HG03457 (cell line): ENCODE measurements around the gene NUMB.

ENCODE experiments used
- ATAC-seq: cut with Tn5 transposase; IDR thresholded peaks from one replicate; pipeline ENCODE4 v1.9.1; 2021; ENCODE audit warnings: moderate number of reproducible peaks; ENCODE audit not compliant: unreplicated experiment

The NUMB gene

GRCh38 chr14:73466861-73467260, 8.5 kb upstream of the NUMB start:
- no peak for ATAC-seq

DNA sequence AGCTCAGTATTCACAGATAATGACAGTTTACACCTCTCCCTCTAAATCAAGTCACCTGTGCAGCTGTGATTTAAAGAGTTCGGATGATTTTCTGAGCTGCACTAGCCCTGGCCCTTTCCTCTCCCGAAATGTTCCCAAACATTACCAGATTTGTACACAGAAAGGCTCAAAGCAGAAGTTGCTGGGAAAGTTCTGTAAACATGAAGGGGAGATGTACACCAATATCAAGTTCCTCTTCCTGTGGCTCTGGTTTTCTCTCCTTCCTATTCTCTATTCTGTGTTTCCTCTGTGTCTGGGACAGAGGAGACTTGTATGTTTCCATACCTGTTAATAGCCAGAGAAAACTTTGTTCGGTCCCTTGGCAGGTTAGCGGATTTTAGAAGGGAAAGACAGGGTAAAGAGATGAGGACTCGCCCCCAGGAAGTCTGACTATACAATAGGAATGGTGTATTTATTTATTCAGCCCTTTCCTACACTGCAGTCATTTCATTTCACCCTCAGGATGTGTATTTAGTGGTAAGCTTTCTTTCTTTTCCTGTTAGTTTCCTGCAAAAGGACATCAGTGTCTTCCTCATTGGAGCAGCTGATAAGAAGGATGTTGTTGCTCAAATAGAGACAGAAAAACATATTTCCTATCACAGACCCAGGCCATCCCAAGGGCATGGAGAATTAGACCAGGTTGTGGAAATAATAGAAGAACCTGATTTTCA, 7.6 kb upstream of the NUMB start:
- no peak for ATAC-seq

- ATAC-seq, result no peak
Observed at GRCh38 chr14:73463411-73463810, 5.1 kb upstream of the NUMB start.

DNA sequence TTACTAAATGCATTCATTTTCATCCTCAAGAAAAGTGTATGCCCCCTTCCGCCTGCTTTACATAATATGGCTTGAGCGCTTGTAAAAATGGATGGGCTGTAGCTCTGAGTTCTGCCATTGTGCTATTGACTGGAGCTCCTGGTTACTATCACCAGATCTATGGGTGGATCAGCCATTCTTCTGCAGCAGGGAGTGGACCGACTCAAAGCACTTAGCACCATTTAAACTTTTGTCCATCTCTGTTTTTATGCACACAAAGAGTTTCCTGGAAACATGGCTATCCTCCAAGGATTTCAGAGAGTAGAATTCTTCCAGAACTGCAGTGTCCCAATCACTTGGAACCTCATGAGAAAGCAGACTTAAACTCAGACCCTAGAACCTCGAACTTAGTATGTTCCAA, 4.5 kb upstream of the NUMB start:
- ATAC-seq, result no peak

- no peak for ATAC-seq
Observed at GRCh38 chr14:73462048-73462715, 3.8 kb upstream of the NUMB start.

DNA sequence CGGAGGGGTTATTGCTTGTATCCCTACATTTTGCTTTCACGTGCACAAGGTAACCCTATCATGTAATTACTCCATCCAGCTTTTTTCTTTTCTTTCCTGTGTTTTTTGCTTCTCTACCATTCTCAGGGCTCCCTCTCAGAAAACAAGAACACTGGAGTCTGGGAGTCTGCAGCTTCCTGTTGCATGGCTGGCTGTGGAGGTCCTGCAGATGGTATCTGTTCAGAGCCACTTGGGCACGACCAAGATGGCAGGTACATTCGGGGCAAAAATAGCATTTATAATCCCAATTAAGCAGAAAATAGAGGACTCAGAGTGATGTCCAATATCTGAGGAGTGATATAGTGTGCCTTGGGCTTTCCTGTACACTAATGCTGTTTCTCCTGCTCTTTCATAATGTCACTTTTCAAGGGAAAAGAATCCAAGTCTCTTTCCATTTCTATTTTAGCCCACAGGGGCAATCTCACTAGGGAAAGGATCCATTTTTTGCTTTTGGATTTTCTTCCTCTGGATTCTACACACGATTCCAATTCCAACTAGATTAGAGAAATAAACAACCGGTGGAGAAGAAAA, 3.2 kb upstream of the NUMB start:
- no peak for ATAC-seq

- ATAC-seq, result no peak
Observed at GRCh38 chr14:73460691-73461127, 2.4 kb upstream of the NUMB start.

GRCh38 chr14:73459959-73460358, 1.6 kb upstream of the NUMB start:
- ATAC-seq, result no peak

GRCh38 chr14:73457924-73458182, 493 bp downstream of the NUMB start:
- no peak for ATAC-seq

DNA sequence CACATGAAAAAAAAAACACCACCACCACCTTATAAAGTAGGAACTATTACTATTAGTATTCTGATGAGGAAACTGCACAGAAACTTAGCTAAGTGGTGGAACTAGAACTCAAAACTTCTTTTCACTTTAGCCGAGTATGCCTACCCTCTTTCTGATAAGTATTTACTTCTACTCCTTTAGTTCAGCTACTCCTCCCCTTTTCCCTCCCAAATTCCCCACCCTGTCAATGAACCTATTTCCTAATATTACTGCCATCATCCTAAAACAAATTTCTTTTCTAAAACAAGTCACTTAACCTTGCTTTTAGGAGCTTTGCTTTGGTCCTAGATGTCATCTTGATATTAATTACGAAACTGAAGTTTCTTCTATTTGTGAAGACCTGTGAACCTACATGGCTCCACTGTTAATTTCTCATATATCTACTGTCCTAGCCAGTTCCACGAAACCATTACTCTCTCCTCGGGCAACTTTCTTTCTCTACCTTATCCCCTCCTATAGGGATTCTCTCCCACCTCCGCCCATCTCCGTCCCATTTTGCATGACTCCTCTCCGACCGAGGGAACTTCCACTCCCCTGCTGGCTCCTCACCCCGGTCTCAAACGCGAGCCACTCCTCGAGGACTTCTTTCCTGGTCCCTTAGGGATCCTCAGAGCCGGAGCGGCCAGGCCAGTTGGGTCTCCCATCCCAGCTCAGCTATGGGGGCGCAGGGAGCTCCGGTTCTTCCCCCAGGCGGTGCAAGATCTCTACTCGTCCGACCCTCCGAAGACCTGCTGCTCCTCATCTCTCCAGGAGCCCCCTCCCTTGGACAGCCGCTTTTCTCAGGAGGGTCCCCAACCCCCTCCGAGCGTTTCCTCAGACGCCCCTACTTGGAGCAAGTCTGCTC, 1.1 kb downstream of the NUMB start:
- ATAC-seq, result no peak

GRCh38 chr14:73455294-73455693, 3.1 kb downstream of the NUMB start:
- no peak for ATAC-seq

DNA sequence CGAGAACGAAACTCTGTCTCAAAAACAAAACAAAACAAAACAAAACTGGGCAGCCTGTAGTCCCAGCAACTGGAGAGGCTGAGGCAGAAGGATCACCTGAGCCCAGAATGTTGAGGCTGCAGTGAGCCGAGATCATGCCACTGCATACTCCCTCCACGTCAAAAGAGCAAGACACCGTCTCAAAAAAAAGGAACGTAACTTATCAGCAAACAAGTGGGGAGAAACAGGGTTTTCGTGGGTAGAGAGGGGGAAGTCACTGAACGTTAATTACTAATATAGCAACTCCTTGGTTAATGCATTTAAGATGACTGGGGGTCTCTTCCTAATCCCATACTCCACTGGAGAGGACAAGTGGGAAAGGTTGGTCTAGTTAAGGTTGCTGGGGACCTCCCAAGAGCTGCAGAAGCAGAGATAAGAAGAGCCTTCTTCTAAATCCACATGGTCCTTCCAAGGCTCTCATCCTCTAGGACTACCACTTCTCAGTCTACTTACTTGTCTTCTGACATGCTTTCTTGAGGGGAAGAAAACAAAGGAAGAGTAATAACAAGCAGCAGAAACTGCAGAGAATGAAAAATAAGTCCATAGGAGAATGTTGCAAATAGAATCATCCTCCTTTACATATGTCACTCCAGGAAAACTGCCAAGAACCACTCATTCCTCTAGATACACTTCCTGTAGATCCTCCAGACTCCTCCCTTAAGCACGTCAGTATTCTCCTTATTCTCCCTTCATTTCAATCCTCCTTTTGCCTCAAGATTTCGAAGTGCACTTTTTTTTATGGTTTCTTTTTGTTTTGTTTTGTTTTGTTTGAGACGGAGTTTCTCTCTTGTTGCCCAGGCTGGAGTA, 5.8 kb downstream of the NUMB start:
- no peak for ATAC-seq

- no peak for ATAC-seq
Observed at GRCh38 chr14:73443758-73444157, 14.6 kb downstream of the NUMB start.

GRCh38 chr14:73441286-73441685, 17.1 kb downstream of the NUMB start:
- ATAC-seq, result no peak

DNA sequence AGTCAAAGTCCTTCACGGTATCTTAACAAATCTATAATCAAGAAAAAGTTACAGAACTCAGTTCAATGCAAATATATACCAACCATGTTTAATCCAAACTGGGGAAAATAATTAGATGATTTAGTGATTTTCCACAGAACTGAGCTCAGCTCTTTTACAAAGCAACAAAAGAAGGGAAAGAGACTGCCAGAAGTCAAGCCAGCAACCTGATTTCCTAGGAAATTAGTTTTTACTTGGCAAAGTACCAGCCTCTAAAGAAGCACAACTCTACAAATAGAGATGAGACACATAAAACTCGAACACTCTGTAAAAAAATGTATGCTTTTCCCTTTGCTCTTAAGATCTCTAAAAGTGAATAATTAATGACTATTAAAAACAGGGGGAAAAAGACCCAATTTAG, 19.4 kb downstream of the NUMB start:
- no peak for ATAC-seq

DNA sequence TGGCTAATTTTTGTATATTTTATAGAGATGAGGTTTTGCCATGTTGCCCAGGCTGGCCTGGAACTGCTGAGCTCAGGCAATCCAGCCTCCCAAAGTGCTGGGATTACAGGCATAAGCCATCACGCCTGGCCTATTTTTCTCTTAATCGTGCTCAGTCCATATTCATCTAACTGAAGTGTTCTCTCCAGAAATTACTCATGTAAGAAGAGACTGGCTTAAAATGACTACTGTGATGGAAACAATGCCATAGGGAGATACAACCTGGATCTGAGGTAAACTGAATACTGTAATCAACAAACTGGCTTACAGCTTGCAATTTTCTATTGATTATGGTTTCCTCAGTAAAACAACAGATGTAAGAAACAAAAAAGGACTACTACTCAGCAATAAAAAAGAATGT, 21.1 kb downstream of the NUMB start:
- no peak for ATAC-seq

DNA sequence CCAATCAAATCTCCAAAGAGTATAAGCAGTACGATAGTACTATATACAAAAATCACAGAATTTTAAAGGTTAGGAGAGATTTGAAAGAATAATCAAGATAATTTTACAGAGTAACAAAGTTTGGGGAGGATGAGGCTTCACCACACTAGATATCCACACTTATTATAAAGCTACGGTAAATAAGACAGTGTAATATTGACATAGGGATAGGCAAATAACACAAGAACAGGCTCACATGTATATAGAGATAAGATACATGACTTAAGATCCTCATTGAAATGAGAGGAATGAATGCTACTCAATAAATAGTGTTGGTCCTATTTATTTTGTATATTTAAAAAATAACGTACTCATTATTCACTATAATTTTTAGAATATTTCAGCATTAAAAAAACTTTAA, 26.2 kb downstream of the NUMB start:
- ATAC-seq, result no peak

GRCh38 chr14:73428353-73428824, 30.0 kb downstream of the NUMB start:
- no peak for ATAC-seq

DNA sequence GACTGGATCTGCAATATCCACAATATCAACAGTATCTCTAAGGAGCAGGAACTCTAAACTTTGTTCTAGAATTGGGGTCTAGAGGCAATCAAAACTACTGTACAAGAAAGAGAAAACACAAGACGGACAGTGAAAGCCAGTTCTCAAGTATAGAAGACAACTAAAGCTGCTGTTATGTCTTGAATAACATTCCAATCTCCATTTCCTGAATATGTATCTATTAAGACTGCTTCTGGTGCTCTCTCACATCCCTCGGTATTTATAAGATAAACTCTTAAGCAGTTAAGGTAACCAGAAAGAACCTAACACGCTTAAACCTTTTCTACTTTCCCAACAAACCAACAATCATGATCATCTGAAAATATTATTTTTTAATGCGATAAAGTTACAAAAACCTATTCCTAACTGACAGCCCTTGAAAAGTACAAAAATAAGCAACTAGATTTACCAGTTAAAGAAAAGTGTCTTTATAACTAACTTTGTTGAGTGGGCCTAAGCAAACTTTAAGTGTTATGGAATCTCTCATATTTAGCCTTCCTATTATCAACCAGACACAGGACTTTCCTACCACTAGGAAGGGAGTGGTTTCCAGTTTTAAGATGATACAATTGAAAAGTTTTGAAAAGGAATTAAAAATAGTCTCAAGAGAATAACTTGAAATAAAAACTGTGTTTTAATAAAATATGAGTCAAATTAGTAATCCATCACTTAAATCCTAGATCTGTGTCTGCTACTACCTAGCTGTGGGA, 30.7 kb downstream of the NUMB start:
- ATAC-seq, result no peak

DNA sequence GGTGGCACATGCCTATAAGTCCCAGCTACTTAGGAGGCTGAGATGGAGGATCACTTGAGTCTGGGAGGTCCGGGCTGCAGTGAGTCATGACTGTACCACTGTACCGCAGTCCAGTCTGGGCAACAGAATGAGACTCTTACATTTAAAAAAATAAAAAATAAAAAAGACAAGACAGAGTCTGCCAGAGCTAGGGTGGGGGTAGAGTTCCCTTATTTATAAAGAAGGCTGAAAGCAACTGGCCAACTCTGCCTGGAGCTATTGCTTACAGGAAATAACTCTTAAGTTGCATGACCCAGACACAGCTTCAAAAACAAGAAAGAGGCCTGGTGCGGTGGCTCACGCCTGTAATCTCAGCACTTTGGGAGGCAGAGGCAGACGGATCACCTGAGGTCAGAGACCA, 31.5 kb downstream of the NUMB start:
- ATAC-seq, result no peak
